ENCODE data around the gene PDE6B. TPM values are rescaled to one million over a fixed set of nuclear protein-coding genes. Genes with fewer than 3 reads are reported as not detected.
A peak's percentile ranks its signal among the peaks of the same experiment; 100 is the strongest.

Gene PDE6B
- total and polyA plus RNA-seq, 10 donors, result 4.4 to 19.8 (median 11.8) TPM

- Histone ChIP-seq H3K27me3 (replicated peaks in 1 of 7) (peaks cover 0 to 42% (median 0%) of the 10 kb centered on the region in 7 donors), H3K4me3 (no peak overlapping the region), H3K36me3 (no peaks in the 10 kb centered on the region), H3K4me1 (no peaks in the 10 kb centered on the region), H3K27ac (no peak overlapping the region), H3K9me3 (peaks cover 0 to 14% (median 0%) of the 10 kb centered on the region in 8 donors)
- WGBS, 5 donors, result 90 to 95% (median 92%) methylated on average over 6 to 16 of the region's 16 CpGs
- TF ChIP-seq CTCF (IDR thresholded peaks at IDR 0.05 in 8 of 11, conservative IDR thresholded peaks at IDR 0.05 in 3 of 11) (no peak), POLR2A (IDR thresholded peaks at IDR 0.05) (no peak), POLR2AphosphoS5 (IDR thresholded peaks at IDR 0.05) (no peak)
- DNase-seq, result peak; percentile 51
- intact Hi-C loops (cut with DNase I; ENCODE audit: low total_unique reads), result no loop called here
Observed at GRCh38 chr4:632196-632790, 6.9 kb downstream of the PDE6B start.

- H3K4me3 ChIP-seq, result no peak overlapping the region
- H3K9me3 ChIP-seq, result peaks cover 0 to 14% (median 0%) of the 10 kb centered on the region in 8 donors
- peaks cover 0 to 45% (median 0%) of the 10 kb centered on the region in 7 donors for H3K27me3 ChIP-seq (replicated peaks in 1 of 7)
- WGBS, 5 donors, result 64 to 92% (median 86%) methylated on average over 6 of the region's 6 CpGs
- intact Hi-C loops (cut with DNase I; ENCODE audit: low total_unique reads), result no loop called here
- no peaks in the 10 kb centered on the region for H3K36me3 ChIP-seq
- no peaks in the 10 kb centered on the region for H3K4me1 ChIP-seq
- no peak overlapping the region for H3K27ac ChIP-seq
- no peak for DNase-seq
- TF ChIP-seq POLR2AphosphoS5 (IDR thresholded peaks at IDR 0.05), result no peak
- no peak for TF ChIP-seq CTCF (IDR thresholded peaks at IDR 0.05 in 8 of 11, conservative IDR thresholded peaks at IDR 0.05 in 3 of 11)
- TF ChIP-seq POLR2A (IDR thresholded peaks at IDR 0.05), result no peak
Observed at GRCh38 chr4:632926-633325, 7.6 kb downstream of the PDE6B start.

GRCh38 chr4:633406-633805 lies 8.0 kb downstream of the PDE6B start:
- H3K27ac ChIP-seq, result no peak overlapping the region
- H3K27me3 ChIP-seq (replicated peaks in 1 of 7), result peaks cover 0 to 42% (median 0%) of the 10 kb centered on the region in 7 donors
- no peaks in the 10 kb centered on the region for H3K4me1 ChIP-seq
- WGBS, 5 donors, result 29 to 65% (median 58%) methylated on average over 4 to 9 of the region's 9 CpGs
- intact Hi-C loops (cut with DNase I; ENCODE audit: low total_unique reads), result no loop called here
- DNase-seq, result peak; percentile 41
- peaks cover 0 to 14% (median 0%) of the 10 kb centered on the region in 8 donors for H3K9me3 ChIP-seq
- H3K36me3 ChIP-seq, result no peaks in the 10 kb centered on the region
- TF ChIP-seq POLR2AphosphoS5 (IDR thresholded peaks at IDR 0.05) (no peak), CTCF (IDR thresholded peaks at IDR 0.05 in 8 of 11, conservative IDR thresholded peaks at IDR 0.05 in 3 of 11) (no peak), POLR2A (IDR thresholded peaks at IDR 0.05) (no peak)
- H3K4me3 ChIP-seq, result no peak overlapping the region

GRCh38 chr4:633976-634598 lies 8.7 kb downstream of the PDE6B start:
- no peak overlapping the region for H3K4me3 ChIP-seq
- no peaks in the 10 kb centered on the region for H3K4me1 ChIP-seq
- H3K36me3 ChIP-seq, result no peaks in the 10 kb centered on the region
- H3K27ac ChIP-seq, result no peak overlapping the region
- peak; percentile 63 for DNase-seq
- H3K27me3 ChIP-seq (replicated peaks in 1 of 7), result peaks cover 0 to 40% (median 0%) of the 10 kb centered on the region in 7 donors
- intact Hi-C loops (cut with DNase I; ENCODE audit: low total_unique reads), result no loop called here
- 55 to 81% (median 78%) methylated on average over 4 to 15 of the region's 15 CpGs for WGBS, 5 donors
- H3K9me3 ChIP-seq, result peaks cover 0 to 14% (median 0%) of the 10 kb centered on the region in 8 donors
- TF ChIP-seq CTCF (IDR thresholded peaks at IDR 0.05 in 8 of 11, conservative IDR thresholded peaks at IDR 0.05 in 3 of 11), result no peak
